Measurements from ENCODE around the gene PAH.

DNA sequence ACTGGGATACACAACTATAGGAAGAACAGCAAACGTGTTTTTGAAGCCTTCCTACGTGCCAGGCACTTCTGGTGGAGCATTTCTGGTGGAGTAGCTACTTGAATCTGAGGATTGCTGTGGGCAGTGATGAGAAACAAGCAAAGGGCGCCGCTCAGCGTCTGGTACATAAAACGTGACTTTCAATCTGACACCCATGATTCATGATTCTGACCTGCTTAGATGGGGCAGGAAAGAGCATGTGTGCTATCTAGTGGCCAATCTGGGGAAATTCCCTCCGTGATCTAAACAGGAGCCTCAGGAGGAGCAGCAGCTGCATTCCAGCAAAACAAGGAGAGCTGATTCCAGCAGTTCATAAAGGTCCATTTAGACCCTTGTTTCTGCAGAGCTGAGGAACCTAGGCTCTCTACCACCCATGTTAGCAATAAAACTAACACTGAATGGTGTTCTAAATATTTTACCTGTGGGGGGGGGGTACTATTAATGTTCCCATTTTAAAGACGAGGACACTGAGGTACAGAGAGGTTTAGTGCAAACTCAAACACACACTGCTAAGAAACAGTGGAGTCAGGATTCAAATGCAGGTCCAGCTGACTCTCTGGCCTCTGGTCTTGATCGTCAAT lies 37.8 kb downstream of the PAH start:
- no peak for TF ChIP-seq FOXK2 (IDR thresholded peaks at IDR 0.05)
- TF ChIP-seq ELF4 (IDR thresholded peaks at IDR 0.05): no peak
- TF ChIP-seq FOXA1 (IDR thresholded peaks at IDR 0.05): no peak
- TF ChIP-seq SP1 (IDR thresholded peaks at IDR 0.05): no peak
- no peak for TF ChIP-seq BHLHE40 (IDR thresholded peaks at IDR 0.05; ENCODE audit: borderline replicate concordance)
- no peak for TF ChIP-seq FOXM1 (IDR thresholded peaks at IDR 0.05; ENCODE audit: borderline replicate concordance)
- TF ChIP-seq TARDBP (IDR thresholded peaks at IDR 0.05): no peak

All from HEK293T (cell line).